GM13976 (cell line): Measurements from ENCODE around the gene MISP3.

Experiments
- DNase-seq: peaks from one replicate; pipeline ENCODE4 v3.0.0; 2012; ENCODE audit warnings: low spot score
- in situ Hi-C: fragments of 300-500 bp; cut with MboI; formaldehyde crosslinking; loops from one replicate; pipeline ENCODE4 v1.12.0; 2022; ENCODE audit warnings: low sequenced_read_pairs, mixed read lengths, inconsistent platforms; ENCODE audit not compliant: unreplicated experiment
- TF ChIP-seq, protein P1 (sequence below): IDR thresholded peaks from 2 replicates; pipeline ENCODE4 v1.5.1; 2012; ENCODE audit warnings: borderline replicate concordance, mild to moderate bottlenecking; ENCODE audit not compliant: insufficient read depth; ENCODE audit errors: extremely low read depth, missing control alignments, control extremely low read depth

Gene MISP3

DNA sequence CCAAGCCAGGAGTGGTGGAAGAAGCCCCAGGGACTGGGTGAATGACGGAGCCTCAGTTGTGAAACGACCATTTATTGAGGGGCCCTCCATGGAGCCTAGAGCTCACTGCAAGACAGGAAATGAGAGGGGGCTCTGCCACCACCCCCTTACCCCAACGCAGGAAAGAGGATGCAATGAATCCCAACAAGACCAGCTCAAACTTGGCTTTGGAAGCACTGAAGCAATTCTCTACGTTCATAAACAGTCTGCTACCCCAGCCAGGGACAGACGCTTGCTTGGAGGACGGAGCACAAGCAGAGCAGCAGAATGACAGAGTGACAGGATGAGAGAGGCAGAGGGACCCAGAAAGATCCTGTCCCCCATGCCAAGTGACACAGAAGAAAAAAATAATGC is 43.9 kb downstream of the MISP3 start:
- in situ Hi-C loops = no loop called here
- no peak for DNase-seq
- TF ChIP-seq, protein P1, sequence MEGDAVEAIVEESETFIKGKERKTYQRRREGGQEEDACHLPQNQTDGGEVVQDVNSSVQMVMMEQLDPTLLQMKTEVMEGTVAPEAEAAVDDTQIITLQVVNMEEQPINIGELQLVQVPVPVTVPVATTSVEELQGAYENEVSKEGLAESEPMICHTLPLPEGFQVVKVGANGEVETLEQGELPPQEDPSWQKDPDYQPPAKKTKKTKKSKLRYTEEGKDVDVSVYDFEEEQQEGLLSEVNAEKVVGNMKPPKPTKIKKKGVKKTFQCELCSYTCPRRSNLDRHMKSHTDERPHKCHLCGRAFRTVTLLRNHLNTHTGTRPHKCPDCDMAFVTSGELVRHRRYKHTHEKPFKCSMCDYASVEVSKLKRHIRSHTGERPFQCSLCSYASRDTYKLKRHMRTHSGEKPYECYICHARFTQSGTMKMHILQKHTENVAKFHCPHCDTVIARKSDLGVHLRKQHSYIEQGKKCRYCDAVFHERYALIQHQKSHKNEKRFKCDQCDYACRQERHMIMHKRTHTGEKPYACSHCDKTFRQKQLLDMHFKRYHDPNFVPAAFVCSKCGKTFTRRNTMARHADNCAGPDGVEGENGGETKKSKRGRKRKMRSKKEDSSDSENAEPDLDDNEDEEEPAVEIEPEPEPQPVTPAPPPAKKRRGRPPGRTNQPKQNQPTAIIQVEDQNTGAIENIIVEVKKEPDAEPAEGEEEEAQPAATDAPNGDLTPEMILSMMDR = no peak

DNA sequence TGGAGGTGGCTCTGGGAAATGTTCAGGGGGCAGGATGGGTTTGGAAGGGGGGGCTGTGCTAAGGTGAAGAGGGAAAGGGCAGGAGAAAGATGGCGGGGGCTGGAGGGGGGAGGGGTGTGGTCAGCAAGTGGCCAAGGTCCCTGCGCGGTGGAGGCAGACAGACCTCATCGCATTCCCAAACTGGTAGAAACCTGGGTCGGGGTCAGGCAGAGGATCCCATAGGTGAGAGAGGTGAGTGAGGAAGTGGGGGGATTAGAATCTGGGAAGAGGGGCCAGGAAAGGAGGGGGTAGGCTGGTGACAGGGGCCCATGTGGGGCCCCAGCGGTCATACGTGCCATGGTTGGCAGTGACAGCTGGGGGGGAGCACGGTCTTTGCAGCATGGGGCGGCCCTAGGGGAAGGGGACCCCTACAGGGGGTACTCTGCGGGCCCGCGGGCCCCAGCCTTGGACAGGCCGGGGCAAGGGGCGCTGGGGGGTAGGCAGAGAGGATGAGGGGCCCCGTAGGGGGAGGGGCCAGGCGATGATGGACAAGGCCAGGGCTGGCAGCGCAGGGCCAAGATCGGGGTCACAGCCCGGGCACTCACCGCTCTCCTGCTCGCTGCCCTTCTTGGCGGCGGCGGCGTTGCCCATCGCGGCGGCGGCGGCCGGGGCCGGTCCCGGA is 44.5 kb downstream of the MISP3 start:
- in situ Hi-C loops = no loop called here
- no peak for DNase-seq
- TF ChIP-seq, protein P1 = no peak

DNA sequence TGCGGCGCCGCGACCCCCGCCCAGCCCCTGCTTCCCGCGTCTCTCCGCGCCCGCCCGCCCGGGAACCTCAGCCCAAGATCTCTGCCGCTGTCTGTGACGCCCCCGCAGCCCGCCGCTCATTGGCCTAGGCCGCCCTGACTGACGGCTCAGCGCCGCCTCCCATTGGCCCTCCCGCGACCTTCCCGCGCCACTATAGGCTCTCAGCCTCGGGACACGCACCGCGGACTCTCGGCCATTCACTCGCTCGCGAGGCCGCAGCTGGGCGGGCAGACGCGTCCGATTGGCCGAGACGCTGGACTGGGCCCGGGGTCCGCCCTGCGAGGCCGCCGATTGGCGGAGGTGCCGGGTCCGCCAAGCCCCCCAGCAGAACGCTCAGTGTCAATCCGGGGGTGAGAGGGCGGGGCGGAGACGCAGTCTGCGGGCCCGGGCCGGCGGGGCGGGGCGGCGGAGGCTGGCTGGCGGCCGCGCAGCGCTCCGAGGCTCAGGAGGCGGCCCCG is 45.1 kb downstream of the MISP3 start, which contains the start of gene PRKACA:
PRKACA (minus strand) TSS at position 95 of the 497 bp plus-strand sequence. CDS start 215 bp downstream, outside the sequence.
- TF ChIP-seq, protein P1 = no peak
- in situ Hi-C loops = no loop called here
- peak; percentile 99 for DNase-seq

DNA sequence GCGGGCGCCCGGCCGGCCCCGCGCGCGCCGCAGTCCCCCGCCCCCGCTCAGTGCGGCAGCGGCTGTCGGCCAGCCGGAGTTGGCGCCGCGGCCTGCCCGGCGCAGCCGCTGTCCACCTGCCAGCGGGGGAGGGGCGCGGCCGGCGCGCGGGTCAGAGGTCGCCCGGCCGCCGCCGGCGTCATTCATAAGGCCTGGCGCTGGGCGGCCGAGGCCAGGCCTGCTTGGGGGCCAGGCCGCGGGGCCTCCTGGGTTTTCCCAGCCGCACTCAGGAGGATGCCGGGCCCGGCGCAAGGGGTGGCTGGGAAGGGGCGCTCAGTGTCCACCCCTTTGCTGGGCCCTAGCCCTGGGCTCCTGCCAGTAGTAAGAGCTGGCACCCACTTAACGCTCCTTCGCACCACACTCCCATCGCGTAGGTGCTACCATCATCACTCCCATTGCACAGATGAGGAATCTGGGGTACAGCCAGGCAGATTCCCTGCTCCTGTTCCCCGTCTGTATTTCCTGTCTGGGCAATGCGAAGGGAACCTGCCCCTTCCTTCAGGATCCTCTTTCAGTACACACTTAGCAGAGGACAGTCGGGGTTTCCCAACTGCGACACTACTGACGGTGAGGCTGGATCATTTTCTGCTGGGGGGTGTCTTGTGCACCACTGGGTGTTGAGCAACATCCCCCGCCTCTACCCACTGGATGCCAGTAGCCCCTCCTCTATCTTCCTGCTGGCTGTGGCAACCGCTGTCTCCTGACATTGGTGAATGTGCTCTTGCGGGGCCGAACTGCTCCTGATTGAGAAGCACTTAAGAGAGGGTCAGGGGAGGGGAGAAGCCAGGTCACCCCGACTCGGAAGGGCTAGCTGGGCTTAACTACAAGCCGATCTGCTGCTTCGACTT is 45.8 kb downstream of the MISP3 start:
- no peak for DNase-seq
- TF ChIP-seq, protein P1 = no peak
- in situ Hi-C loops = no loop called here

DNA sequence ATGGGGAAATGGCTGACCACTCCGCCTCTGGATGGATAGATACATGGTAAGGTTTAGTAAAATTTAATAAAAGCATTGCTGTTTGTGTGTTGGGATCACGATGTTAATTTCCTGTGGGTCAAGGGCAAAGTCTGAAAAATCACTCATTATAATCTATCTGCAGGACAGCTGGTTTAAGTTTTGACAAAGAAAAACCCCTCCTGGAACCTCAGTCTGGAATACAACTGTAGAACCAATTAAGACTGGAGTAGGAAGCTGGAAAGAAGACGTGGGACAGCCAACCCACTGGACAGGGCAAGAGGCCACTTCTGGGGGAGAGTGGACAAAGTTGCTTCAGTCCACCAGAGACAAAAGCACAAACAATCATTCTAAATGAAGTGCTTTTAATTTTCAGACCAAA is 46.6 kb downstream of the MISP3 start:
- DNase-seq = no peak
- in situ Hi-C loops = no loop called here
- TF ChIP-seq, protein P1 = no peak

DNA sequence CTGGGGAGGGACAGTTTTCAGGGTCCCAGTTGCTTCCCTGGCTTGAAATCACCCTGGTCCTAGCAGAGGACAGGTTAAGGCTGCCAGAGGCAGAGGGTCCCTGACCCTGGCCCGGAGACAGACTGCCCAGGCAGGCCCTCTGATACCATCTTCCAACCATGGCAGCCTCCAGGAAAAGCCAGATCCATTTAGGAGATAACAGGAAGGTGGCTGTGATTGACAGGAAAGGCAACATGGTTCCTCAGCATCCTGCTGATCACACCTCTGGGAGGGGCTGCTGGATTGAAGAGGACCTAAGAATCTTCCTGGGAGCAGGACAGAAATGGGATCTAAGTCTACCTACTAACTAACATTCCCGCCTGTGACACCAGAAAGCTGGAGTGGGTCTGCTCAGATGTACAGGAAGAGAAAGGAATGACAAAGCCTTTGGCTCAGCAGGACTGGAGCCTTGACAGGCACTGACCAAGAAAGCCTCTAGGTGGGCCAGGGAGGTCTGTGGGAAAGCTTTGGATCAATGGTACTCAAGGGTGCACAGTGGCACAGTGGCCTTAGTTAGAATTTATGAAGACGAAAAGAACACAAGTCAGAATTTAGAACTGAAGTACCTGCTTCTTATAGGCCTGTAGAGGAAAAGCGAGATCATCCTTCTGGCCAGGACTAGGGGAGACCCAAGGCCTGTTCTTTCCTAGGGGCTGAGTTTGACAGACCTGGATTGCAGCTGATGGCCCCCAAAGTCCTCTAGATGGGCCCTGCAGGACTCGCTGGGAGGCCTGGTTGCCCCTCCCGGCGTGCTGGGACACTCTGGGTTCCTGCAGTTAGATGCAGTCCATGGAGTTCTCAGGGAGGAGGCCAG is 47.3 kb downstream of the MISP3 start:
- in situ Hi-C loops = no loop called here
- TF ChIP-seq, protein P1 = no peak
- DNase-seq = no peak
